HUDEP-2 (cell line): ENCODE measurements around the gene PPP2R5E.
"Not testable (repeated sequence)": the region's sequence is repeated elsewhere in the genome, so short reads cannot be mapped to it uniquely, and the experiment has no call there.

Experiments used
- DNase-seq, 76 experiments: peaks; one replicate each; lab custom pipeline; 2025; ENCODE audit not compliant: unreplicated experiment in 76 of 76; lab: John Stamatoyannopoulos, UW

The PPP2R5E gene

DNA sequence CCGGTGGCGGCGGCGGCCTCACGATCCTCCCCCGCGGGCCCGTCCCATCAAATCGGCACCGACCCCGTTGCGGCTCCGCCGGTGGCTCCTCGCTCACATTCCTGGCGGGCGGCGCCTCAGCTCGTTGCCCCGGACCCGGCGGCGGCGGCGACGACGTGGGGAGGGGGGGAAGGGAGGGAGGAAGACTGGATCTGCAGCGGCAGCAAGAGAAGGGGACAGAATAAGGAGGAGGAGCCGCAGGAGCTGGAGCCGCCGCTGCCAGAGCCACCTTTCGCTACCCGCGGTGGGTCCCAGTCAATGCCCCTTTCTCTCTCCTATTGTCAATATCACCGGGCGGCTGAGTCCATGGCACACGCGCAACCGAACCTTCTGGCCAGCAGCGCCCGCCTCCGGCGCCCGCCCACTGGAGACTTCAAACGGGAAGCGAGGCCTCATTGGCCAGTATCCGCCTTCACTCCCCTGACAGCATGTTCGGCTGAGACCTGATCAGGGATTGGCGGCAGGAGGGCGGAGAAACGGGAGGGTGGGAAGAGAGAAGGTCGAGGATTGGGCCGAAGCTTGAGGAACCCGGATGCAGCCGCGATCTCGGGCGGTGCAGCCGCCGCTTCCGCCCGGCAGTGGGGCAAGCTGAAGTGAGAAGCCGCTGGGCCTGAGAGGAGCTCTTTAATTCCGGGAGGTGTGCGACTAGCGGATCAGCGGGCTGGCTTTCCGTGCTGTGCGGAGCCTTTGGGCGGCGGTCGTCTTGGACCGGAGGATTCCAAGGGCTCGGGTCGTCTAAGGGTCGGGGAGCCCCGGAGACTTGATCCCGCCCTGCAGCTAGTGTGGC is at the start of gene PPP2R5E:
PPP2R5E (minus strand) TSS at position 378 of the 826 bp plus-strand sequence. CDS start 3,692 bp downstream, outside the sequence.
- DNase-seq: peak; percentile 13 to 98 (median 95)

DNA sequence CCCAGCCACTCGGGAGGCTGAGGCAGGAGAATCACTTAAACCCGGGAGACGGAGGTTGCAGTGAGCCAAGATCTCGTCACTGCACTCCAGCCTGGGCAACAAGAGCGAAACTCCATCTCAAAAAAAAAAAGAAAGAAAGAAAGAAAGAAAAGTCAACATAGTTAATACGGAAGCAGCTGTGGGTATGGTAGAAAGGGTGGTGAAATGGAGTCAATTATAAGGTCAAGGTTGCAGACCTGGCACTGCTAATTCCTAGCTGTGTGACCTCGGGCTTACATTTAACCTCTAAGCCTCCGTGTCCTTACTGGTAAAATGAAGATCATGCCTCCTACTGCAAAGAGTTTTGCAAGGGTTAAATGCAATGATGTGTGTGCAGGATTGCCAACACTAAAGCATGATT is 39.9 kb upstream of the PPP2R5E start:
- DNase-seq: not testable (repeated sequence)

DNA sequence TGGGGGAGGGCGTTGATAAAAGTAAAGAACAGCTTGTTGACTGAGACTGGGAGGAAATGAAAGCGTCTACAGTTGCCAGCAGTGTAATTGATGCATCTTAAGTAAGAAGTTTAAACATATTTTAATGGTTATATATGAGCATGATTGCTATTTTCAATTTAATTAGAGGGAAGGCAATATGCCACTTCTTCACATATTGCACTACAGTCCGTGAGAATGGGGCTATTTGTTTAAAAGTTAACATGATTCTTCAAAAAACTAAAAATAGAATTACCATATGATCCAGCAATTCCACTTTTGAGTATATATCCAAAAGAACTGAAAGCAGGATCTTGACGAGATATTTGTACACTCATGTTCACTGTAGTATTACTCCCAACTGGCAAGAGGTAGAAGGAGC is 38.3 kb upstream of the PPP2R5E start:
- no peak for DNase-seq

GRCh38 chr14:63578300-63578699 is 35.1 kb upstream of the PPP2R5E start:
- DNase-seq: no peak

DNA sequence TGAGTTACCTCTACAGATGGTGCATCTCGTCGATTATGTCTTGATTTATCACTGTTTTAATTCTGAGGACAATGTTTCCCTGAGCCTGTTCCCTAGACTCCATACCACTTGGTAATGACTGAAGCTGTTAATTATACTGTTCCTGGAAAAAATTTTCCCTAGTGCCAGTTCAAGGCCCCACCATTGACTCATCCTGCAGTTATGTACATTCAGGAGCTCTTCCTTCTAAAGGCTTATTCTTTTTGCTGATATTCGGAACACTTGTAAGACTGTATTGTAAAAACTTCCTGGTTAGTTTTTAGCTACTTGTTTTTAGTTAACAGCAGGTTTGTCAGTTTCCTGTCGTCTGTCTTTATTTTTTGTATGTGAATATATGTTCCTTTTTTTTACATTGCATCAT is 30.4 kb upstream of the PPP2R5E start:
- DNase-seq: no peak

GRCh38 chr14:63565448-63565847 is 22.3 kb upstream of the PPP2R5E start:
- no peak for DNase-seq

GRCh38 chr14:63564318-63564717 is 21.1 kb upstream of the PPP2R5E start:
- DNase-seq: no peak

DNA sequence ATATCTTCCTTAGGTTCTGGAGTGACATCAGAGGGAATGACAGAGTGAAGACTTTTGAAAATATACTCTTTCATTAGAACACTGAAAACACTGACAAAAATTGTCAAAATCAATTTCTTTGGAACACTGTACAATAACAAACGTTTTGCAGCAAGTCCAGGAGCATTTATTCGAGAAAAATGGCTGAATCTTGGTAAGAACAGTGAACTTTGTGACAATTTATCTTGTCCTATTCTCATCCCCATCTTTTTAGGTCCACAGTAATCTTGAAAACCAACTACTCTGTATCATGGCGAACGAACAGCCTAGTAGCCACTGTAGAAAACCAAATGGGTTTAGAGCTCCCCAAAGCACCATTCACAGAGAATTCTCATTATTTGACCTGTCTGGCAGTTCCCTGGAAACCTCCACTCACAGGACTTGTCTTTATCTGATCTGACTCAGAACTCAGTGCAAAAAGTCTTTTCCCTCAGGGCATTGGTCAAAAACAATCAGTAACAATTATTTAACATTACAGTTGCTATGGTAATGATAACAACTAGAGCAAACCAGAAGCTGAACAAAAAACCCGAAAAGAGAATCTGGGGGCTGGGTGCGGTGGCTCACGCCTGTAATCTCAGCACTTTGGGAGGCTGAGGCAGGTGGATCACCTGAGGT is 20.3 kb upstream of the PPP2R5E start:
- peak in 1 of 76 experiments; percentile 12 for DNase-seq

GRCh38 chr14:63562405-63562804 is 19.2 kb upstream of the PPP2R5E start:
- peak in 3 of 76 experiments; percentile 5 to 16 (median 5) for DNase-seq

GRCh38 chr14:63555572-63555971 is 12.4 kb upstream of the PPP2R5E start:
- no peak for DNase-seq

DNA sequence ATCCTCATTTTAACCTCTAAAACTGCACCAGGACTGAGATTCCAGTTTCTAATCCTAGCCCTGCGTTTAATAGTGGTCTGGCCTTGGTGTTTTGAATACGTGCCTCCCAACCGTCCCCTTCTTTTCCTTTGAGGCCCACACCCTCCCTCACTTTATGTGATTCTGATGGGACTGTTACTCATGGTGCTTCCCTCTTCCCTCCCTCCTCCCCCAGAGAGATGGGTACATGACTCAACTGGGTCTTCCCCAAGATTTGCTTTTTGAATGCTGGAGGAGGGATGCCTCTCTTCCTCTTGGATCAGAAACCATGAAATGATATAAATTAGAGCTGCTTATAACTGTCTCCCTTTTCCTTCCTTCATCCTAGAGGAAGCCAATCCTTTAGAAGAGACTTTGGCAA is 8.2 kb upstream of the PPP2R5E start:
- DNase-seq: no peak

GRCh38 chr14:63547798-63548335 is 4.7 kb upstream of the PPP2R5E start:
- DNase-seq: no peak

- no peak for DNase-seq
These were observed 2.3 kb upstream of the PPP2R5E start for GRCh38 chr14:63545431-63545830.

DNA sequence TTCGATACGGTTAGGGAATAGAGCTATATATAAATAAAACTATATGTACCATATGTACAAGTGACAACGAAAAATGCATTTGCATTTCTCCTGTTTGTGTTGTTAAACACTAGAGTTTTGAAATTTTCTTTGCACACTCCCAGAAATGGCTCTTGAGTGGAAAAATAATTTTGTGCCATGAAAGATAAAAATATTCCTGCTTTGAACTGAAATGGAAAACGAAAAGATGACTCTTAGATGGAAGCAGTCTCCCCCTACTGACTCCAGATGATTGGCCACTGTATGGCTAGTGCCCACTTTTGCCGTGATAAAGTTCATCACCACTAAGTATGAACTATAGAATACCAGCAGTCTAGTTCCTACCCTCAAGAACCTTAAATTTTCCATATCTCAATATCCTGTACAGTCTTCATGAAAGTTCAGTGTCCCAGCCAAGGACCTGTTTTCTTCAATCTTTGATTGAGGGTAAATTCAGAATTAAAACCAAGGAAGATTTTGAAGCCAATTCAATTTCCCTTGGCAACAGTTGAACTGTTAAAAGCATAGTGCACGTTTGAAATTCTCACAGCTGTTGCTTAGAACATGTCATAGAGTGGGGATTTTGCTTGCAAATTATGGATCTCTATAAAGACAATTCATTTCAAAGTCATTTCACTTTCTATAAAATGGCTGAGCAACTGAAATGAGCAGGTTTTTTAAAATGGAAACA is 1.6 kb upstream of the PPP2R5E start:
- peak in 9 of 76 experiments; percentile 4 to 30 (median 13) for DNase-seq

GRCh38 chr14:63543826-63544406 is 739 bp upstream of the PPP2R5E start:
- DNase-seq: peak in 8 of 76 experiments; percentile 31 to 58 (median 36)

- peak in 11 of 76 experiments; percentile 1 to 59 (median 15) for DNase-seq
These were observed 762 bp downstream of the PPP2R5E start for GRCh38 chr14:63542231-63542999.

DNA sequence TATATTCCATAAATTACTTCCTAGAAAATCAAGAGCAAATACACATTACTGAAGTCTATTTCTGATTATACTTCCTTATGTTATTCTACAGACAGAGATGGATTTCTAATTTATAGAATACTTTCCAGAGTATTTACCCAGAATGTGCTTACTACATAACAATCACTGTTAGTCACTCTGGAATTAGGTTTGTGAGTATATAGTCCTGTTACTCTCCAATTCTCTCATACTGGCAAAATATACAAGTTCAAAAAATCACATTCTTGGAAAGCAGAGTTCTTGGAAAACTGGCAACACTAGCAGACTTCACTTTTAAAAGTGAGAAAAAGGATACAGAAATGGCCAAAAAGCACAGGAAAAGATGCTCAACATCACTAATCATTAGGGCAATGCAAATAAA is 7.3 kb downstream of the PPP2R5E start:
- DNase-seq: no peak

DNA sequence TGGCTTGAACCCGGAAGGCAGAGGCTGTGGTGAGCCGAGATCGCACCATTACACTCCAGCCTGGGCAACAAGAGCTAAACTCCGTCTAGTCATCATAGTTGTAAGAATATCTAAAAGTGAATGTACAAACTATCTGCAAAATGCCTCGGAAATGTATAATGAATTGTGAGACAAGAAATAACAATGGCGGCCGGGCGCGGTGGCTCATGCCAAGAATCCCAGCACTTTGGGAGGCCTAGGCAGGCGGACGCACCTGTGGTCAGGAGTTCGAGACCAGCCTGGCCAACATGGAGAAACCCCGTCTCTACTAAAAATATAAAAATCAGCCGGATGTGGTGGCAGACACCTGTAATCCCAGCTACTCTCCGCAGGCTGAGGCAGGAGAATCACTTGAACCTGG is 9.7 kb downstream of the PPP2R5E start:
- no peak for DNase-seq

DNA sequence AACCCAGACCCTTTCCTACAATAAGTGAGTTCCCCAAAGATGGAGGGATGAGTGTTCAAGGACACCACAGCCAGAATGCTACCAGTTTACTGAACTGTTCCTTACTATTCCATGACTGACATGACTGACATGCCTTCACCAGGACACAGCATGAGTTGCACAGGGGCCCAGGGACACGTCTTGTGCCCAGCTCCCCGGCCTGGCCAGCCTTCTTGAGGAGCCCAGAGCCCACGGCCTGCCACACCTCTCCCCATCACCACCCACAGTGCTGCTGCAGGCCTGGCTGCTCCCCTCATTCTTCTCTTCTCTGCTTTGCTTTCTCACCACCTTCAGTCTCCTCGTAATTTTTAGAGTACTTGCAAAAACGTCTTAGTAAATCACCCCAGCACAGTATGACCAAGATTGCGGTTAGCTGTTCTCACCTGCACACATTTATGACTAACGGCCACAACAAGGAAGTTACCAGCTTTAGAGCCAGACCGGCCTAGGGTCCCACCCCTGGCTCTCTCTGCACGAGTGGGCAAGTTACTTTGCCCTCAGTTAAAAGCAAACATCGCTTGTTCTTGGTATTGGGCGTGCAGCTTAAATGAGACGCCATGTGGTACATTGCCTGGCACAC is 18.5 kb downstream of the PPP2R5E start:
- no peak for DNase-seq
